GM18867 (cell line): Measurements from ENCODE around the gene REELD1.
A peak's percentile ranks its signal among the peaks of the same experiment; 100 is the strongest.

ENCODE experiments used
- ATAC-seq: cut with Tn5 transposase; IDR thresholded peaks from one replicate; pipeline ENCODE4 v1.9.1; 2021; ENCODE audit warnings: mild to moderate bottlenecking, moderate library complexity; ENCODE audit not compliant: unreplicated experiment

REELD1 gene

DNA sequence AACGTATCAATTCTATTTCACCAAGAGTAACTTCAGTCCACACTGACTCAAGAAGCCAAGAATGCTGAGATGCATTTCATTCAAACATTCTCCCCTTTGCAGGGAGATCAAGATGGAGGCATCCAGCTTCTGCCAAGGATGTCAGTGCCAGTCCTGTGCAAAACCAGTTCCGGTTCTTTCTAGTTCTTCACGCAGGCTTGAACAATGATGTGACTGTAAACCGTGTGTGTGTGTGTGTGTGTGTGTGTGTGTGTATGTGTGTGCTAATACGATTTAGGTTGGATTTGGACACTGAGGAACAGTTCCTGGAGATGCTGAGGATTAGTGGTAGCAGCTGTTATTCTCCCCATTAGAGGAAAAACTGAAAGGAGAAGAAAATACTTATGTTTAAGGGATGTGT, at the start of gene REELD1:
Gene REELD1 (plus strand): TSS at position 301 of the 400 bp plus-strand sequence. CDS start 2,415 bp downstream, outside the sequence.
- no peak for ATAC-seq

DNA sequence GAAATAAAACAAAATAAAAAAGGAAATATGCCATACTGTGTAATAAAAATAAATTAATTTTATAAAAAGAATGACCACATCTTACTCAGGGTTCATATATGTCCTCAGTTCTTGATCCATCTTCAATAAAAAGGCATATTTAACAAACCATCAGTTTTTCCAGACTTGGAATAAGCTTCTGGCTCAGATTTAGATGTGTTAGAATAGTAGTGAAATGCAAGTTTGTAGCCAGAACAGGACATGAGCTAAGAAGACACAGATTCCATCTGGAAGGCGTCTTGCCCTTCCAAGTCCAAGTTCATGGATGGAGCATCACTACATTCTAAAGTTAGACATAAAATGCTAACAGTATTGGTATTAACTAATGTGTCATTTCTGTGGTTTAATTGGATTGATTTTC, 49.1 kb upstream of the REELD1 start:
- no peak for ATAC-seq

DNA sequence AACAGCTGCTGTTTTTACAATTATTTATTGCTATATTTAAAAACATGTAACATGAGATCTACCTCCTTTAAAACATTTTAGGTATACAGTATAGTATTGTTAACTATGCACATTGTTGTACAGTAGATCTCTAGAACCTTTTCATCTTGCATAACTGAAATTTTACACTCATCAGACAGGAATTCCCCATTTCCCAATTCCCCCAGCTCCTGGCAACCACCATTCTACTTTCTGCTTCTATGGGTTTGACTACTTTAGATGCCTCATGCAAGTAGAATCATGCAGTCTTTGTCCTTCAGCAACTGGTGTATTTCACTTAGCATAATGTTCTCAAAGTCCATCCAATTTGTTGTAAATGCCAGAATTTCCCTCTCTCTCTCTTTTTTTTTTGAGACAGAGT, 48.5 kb upstream of the REELD1 start:
- ATAC-seq: no peak

DNA sequence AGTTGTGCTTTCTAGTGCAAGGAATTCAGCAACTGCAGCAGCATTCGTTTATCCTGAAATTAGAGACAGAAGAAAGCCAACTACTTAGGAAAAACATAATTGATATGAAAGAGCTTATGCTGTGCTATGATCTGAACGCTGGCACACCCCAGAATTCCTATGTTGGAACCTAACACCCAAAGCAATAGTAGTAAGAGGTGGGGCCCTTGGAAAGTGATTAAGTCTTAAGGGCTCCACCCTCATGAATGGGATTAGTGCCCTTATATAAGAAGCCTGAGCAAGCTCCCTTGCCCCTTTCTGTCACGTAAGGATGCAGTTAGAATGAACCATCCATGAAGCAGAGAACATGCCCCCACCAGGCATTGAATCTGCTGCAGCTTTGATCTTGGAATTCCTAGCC, 44.2 kb upstream of the REELD1 start:
- no peak for ATAC-seq

DNA sequence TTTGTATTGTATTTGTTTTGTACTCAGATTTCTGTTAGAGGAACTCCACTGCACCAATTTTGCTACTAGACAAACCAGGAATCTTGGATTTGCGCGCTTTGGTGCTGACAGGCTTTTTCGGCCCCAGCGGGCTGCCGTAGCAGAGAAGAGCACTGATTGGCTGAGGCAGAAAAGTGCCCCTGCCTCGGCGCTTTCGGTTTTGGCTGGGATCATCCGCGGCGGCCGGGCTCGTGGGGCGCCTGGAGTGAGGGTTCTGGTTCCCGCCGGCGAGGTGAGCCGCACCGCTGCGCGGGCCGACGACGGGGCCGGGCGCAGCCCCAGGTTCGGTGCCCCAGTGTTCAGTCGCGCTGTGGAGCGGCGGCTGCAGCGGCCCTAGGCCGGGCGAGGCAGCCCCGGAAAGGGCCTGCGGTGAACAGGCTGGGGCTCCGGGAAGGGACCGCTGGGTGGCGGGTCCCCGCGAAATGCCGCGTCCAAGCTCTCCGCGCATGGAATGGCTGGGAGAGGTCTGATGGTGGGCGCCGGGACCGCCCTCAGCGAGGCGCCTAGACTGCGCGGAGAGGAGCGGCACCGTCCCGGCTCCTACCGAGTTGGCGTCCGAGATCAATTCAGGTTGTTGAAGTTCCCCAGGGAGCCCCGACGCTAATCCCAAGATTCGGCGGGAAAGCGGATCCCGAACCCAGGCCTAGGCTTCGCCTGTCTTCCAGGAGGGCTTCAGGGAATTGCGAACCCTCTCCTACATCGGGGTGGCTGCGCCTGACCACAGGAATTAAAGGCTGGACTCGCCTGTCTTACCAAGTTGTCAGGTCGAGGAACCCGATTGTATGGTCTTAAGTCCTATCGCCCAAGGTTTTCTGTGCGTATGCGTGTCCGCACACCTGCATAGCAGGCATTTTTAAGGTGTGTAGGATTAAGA, 38.5 kb upstream of the REELD1 start, which contains the start of gene LSM6:
Gene LSM6 (plus strand): TSS at position 178 of the 913 bp plus-strand sequence. CDS start 7,204 bp downstream, outside the sequence.
- ATAC-seq: peak; percentile 93

DNA sequence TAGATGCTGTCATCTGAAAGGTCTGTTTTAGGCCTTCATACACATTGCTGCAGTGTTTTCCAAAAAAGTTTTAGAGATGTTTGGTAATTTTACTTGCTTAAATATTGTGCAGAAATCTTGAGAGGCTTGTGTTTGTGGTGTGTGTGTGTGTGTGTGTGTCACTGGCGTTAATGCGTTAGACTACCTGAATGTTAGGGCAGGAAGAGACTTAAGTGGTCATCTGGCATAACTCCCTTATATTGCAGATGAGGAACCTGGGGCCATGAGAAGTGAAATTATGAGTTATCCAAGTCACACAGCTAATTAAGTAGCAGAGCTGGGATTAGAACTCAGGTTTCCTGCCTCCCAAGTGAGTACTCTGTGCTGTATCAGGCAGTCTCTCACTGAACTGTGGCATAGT, 37.4 kb upstream of the REELD1 start:
- no peak for ATAC-seq

DNA sequence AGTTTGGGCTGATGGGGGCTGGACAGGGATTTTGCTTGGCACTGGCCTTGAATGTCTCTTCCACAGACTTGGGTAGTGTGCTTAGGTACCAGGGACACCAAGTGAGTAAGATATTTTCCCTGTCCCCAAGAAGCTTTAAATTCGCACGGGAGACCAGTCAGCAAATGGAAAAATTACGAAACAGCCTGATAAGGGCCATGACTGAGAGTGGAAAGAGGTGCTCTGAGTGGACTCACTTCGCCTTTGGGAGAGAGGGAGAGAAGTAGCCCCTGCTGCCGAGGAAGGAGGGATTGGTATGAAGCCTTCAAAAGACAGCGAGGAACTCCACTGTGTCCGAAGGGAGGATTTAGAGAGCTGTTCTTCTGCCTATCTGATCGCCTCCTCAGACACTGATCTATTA, 36.2 kb upstream of the REELD1 start:
- no peak for ATAC-seq

DNA sequence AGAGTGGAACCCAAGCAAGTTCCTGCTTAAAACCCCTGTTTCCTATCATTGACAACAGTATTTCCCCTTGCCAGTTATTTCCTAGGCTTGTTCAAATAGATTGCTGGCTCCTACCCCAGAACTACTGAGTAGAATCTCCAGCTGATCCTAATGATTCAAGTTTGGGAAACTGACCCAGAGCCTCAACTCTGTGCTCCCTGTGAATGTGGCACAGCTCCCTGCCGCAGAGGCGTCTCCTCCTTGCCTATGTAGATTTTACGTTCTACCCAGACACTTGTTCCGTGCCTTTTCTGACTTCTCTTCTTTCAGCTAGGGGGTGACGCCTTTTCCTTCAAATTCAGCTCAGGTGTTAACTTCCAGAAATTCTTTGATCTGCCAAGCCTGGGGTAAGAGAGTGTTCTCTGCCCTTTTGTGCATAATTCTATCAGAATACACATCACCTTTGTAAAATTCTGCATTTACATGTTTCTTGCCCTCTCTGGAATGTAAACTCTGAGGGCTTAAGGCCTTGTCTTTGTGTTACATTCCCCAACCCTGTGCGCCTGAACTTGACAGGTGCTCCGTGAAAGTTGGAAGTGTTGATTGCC, 34.5 kb upstream of the REELD1 start:
- no peak for ATAC-seq

DNA sequence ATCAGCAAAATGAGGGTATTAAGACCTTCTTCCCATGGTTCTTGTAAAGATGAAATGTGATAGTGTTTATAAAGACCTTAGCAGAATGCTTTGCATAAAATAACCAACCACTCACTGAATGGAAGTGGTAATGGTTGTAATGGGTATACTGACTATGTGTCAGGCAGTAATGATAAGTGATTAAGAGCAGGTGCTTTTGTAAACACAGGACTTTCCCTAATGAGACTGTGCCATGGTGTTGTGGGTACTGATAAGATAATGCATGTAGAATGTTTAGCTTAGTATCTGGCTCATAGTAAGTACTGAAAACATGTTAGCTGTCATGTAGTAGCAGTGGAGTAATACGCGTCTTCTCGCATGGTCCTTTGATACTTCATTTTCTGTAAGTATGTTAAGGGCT, 31.9 kb upstream of the REELD1 start:
- ATAC-seq: no peak

DNA sequence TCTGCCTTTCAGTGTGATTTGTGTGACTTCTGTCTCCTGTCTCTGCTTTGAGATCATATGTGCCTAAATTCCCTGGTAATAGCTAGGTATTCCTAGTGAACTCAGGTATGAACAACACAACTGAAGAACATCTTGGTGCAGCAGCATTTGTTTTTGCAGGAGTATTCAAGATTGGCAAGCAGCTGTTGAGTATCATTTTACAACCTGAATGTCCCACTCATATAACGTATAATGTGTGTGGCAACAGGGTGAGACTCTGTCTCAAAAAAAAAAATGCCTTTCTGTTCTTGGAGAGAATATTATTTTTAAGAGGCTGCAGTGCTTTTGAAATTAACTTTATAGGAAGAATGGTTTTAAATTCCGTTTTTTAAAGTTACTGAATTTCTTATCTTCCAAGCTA, 31.1 kb upstream of the REELD1 start:
- no peak for ATAC-seq

DNA sequence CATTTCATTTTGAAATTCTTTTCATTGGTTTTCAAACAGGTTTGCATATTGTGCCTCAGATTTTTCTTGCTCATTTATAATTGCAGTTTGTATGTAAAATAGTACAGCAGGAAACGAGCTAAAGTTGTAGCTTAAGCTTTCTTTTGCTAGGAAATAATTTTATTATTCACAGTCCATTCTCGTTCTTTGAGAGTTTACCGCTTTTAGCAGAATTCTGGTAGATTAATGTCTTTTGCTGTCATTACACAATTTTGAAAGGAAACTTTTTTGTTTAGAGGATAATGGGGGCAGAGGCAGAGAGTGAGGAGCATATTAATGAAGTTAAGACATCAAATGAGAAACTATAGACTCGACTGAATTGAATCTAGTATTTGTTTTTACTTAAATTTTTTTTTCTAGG, 28.3 kb upstream of the REELD1 start:
- no peak for ATAC-seq

DNA sequence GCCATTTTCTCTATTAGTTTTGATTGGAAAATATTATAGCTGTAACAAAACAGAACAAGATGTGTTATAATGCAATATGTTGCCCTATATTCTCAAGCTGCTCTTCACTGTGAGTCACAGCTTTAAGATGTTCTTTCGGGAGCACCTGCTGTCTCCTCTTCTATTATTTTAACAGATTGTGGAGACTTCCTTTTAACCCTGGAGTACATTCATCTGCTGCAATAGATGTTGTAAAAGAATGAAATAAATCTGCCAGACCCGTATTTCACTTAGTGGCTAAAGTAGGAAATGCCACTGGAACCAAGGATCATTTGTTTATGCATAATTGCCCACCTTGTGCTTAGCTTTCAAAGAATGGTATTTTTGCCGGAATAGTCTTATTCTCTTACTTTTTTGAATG, 27.7 kb upstream of the REELD1 start:
- ATAC-seq: no peak

DNA sequence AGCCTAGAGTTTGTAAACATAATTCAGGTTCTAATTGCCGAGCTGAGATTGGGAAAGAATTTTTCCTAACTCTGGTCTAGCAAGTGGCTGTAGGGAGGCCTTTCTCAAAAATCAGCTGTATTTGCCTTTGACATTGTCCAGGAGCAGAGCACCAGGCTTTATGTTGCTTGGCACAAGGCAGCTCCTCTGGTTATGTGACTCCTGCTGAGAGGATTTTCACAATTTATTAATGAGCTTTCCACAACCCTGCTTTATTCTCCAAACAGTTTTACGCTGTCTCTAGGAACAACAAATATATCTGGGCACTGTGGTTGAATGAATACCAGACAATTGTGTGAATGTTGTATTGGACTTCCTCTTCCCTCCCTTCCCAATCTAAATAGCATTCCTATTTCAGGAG, 23.9 kb upstream of the REELD1 start:
- ATAC-seq: no peak

DNA sequence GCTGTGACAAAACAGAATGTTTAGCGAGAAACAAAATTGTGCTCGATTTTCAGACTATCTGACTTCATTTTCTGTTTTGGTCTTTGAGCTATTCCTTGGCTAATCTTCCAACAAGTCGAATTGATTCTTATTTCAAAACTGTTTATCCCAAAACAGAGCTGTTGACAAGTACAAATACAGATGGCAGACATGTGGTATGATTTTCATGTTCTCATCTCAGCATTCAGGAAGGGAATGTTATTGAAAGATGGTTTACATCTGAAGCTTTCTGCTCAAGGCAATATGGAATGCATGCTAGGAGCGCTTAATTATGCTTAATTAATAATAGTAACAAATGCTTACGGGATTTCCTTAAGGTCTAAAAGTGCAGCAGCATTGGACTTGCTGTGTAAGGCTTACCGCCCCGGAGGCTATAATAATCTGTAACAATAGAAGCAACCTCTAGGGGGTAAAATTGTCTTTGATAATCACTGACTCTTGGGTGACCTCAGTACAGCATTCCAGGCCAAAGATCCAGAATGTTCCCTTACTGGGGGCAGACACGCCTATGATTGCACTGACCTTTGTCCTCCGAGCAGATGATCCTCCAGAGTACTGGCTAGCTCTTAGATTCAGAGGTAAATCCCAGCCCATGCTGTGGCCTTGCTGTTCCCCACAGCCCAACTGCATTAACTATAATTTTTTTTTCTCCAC, 22.4 kb upstream of the REELD1 start:
- ATAC-seq: no peak

DNA sequence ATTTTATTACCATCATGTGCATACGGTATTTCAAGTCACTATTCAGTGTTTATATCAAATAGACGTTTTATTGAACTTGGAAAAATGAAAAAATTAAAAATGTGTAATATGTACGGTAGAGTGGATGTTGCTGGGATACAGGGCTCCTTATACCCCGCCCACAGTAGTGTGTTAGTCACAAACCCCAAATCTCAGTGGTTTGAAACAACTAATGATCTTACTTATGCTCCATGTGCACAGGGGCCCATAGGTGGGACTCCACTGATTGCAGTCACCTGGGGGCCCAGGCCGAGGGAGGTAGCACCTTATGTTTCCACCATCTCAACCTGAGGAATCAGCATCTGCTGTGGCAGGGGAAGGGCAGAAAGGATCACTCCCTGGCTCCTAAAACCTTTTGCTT, 20.7 kb upstream of the REELD1 start:
- ATAC-seq: no peak

DNA sequence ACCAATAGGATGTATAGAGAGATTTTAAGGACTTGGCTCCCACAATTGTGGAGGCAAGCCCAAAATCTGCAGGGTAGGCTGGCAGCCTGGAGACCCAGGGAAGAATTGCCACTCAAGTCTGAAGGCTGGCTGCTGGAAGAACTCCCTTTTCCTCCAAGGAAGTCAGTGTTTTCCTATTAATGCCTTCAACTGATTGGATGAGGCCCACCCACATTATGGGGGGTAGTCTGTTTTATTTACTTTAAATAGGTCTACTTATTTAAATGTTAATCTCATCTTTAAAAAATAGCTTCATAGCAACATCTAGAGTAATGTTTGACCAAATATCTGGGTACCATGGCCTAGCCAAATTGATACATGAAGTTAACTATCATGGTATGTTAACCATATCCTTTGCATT, 20.1 kb upstream of the REELD1 start:
- no peak for ATAC-seq

DNA sequence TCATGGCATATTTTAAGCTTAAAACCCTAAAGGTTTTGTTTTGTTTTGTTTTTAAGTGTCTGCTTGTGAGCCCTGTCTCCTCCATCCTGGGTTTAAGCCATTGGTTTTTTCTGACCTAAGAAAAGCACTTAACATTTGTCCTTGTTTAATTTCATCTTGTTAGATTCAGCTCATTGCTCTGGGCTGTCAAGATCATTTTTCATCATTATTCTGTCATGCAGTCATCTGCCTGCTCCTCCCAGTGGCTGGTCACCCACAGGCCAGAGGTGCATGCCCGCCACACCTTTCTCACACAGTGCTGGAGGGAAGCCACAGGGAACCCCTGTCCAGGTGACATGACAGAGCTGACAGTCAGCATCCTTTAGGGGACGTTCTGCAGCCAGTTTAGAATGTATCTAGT, 11.7 kb upstream of the REELD1 start:
- ATAC-seq: no peak

DNA sequence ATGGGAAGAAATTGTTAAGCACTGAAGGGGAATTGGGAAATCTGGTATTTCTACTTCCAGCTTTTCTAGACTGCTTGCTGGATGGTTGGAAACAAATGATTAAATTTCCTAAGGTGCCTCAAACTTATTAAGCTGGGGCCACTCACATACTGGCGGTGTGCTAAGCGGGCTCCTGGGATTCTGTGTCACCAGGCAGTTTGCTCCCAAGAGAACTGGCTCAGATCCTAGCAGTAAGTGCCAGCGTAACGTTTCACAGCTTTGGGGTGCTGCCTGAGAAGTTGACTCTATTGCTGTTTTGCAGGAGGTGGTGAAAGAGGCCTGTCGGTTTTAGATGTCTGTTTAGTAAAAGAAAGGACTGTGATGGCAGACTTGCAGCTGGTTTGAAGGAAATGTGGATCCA, 6.9 kb upstream of the REELD1 start:
- ATAC-seq: no peak

DNA sequence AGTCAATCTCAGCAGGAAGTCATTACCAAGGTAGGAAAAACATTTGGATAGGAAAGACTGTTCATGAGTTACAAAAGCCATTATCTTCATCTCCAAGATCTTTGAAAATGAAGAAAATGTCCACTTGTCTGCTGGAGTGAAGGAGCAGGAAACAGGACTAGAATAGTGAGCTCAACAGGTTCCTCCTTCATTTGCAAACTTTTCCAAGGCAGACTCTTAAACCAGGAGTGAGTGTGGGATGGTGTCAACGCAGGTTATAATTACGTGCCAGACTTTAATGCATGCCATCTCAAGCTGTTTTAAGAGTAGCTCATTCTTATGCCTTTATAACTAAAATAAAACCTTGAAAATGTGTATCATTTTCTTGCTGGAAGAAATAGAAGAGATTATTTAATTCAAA, 3.4 kb upstream of the REELD1 start:
- no peak for ATAC-seq

DNA sequence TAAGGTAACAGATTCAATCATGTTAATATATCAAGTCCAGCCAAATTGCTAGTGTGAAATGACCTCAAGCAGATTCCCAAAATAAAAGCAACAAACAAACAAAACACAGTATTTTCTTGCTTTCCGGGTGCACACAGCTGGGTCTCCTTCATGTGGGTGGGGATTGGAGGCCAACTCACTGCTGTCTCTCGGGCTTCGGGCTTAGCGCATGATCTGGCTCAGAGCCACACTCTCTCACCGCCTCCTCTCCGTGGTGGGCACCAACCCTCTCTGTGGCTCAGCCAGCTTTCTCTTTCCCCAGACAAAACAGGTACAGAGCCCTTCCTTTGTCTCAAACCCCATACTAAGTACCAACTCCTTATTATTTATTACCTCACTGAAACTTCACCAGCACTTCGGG, 2.9 kb upstream of the REELD1 start:
- no peak for ATAC-seq

DNA sequence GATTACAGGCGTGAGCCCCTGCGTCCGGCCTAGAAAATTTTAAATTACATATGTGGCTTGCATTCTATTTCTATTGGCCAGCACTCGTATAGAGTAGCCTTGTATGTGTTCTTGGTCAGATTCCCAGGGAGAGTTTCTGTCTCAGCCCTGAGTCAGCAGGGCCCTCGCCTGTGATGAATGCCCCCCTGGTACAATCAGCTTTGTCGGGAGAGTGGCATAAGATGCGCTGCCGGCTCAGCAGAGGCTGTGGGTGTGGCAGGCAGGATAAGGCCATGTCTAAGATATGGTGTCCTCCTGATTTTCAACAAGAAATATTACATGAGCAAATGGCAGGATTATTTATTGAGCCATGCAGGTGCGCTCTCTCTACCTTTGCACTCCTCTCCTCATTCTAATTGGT, 1.6 kb upstream of the REELD1 start:
- no peak for ATAC-seq

DNA sequence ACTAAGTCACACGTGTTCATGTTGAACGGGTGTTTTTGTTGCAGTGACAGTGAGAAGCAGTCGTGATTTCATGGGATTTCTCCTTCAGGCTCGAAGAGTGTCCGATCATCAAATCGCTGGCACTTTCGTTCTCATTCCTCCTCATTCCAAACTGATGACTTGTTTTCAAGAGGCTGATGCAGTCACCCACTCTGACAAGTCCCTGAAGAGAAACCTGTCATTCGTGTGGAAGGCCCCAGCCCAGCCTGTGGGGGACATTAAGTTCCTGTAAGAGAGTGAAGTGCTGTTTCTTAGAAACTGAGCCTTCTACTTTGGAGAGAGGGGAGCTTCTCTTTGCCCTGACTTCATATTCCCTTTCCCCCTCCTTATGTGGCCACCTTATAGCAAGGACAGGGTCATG, 8.0 kb downstream of the REELD1 start:
- ATAC-seq: no peak
